C4-2B (cell line): ENCODE data around the gene PGRMC1.
"Not testable (repeated sequence)": the region's sequence is repeated elsewhere in the genome, so short reads cannot be mapped to it uniquely, and the experiment has no call there.

ENCODE experiments used
- CTCF ChIP-seq: fragments of 450-650 bp; conservative IDR thresholded peaks from 2 replicates; pipeline ENCODE4 v1.5.1; 2017; ENCODE audit warnings: mild to moderate bottlenecking
- ZFX ChIP-seq: fragments of 450-650 bp; IDR thresholded peaks from 2 replicates; pipeline ENCODE4 v1.6.1; 2017

GRCh38 chrX:119267115-119267514 is 31.0 kb downstream of the PGRMC1 start:
- not testable (repeated sequence) for TF ChIP-seq CTCF, ZFX
